ENCODE measurements around the gene CEMIP2. TPM values are rescaled to one million over a fixed set of nuclear protein-coding genes. Genes with fewer than 3 reads are reported as not detected.
A peak's percentile ranks its signal among the peaks of the same experiment; 100 is the strongest.

CEMIP2 gene
- polyA plus RNA-seq, 3 donors = 11.6 to 58.7 (median 21.4) TPM

GRCh38 chr9:71743217-71743705 is 25.1 kb downstream of the CEMIP2 start:
- Histone ChIP-seq H4K20me1 (ENCODE audit: insufficient read depth, low read length) (peaks cover 3% of the 10 kb centered on the region), H3K9me3 (replicated peaks in 1 of 2; ENCODE audit: control insufficient read depth in 1 of 2, insufficient read depth in 1 of 2, low read length in 2 of 2) (no peaks in the 10 kb centered on the region), H3K27ac (ENCODE audit: low read depth in 1 of 2, low read length in 2 of 2) (peak overlapping the region in 1 of 2 donors; percentile 75), H3K4me3 (replicated peaks in 1 of 3; ENCODE audit: low read depth in 2 of 3, low read length in 3 of 3) (peak overlapping the region in 1 of 3 experiments; percentile 42), H3K4me1 (ENCODE audit: control insufficient read depth in 1 of 2, insufficient read depth in 2 of 2, low read length in 2 of 2) (peaks cover 61 to 65% of the 10 kb centered on the region in 2 donors), H2AFZ (ENCODE audit: insufficient read depth, low read depth, low read length, poor library complexity, severe bottlenecking) (no peak overlapping the region), H3K9ac (ENCODE audit: insufficient read depth, low read length, poor library complexity, severe bottlenecking) (no peak overlapping the region), H3K79me2 (ENCODE audit: insufficient read depth, low read length) (peaks cover 9% of the 10 kb centered on the region), H3K27me3 (ENCODE audit: control insufficient read depth in 2 of 2, insufficient read depth in 2 of 2, low read length in 2 of 2) (no peaks in the 10 kb centered on the region), H3K36me3 (replicated peaks in 1 of 2; ENCODE audit: control insufficient read depth in 1 of 2, insufficient read depth in 2 of 2, low read length in 2 of 2) (peaks cover 13 to 29% of the 10 kb centered on the region in 2 donors), H3K4me2 (replicated peaks; ENCODE audit: extremely low read depth, low read length, poor library complexity, severe bottlenecking) (peak overlapping the region; percentile 57)
- Mint-ChIP-seq H3K4me1 (peaks cover 64% of the 10 kb centered on the region), H3K27ac (peak overlapping the region; percentile 50 to 90 (median 85)), H3K27me3 (ENCODE audit: low read depth in 3 of 3) (no peaks in the 10 kb centered on the region), H3K36me3 (peaks cover 38 to 46% of the 10 kb centered on the region in 2 donors), H3K4me3 (peak overlapping the region in 1 of 2 donors; percentile 62), H3K9me3 (peaks cover 0 to 3% (median 0%) of the 10 kb centered on the region in 7 donors)
- no peak for DNase-seq
- no peak for TF ChIP-seq CTCF (IDR thresholded peaks at IDR 0.05)
- intact Hi-C loops (cut with micrococcal nuclease) = loop anchor here in 1 of 2 donors (10.0 kb wide), 1 partner anchor 58 kb away; no protein-coding TSS in a partner anchor
- WGBS (ENCODE audit: insufficient coverage) = 97% methylated on average over 3 of the region's 5 CpGs

- peaks cover 56 to 60% of the 10 kb centered on the region in 2 donors for H3K4me1 ChIP-seq (ENCODE audit: control insufficient read depth in 1 of 2, insufficient read depth in 2 of 2, low read length in 2 of 2)
Observed at GRCh38 chr9:71742703-71743102, 25.6 kb downstream of the CEMIP2 start.

More at GRCh38 chr9:71742703-71743102, 25.6 kb downstream of the CEMIP2 start:
- H3K9me3 ChIP-seq (replicated peaks in 1 of 2; ENCODE audit: control insufficient read depth in 1 of 2, insufficient read depth in 1 of 2, low read length in 2 of 2) = no peaks in the 10 kb centered on the region
- 100% methylated on average over 1 of the region's 4 CpGs for WGBS (ENCODE audit: insufficient coverage)
- H3K27ac ChIP-seq (ENCODE audit: low read depth in 1 of 2, low read length in 2 of 2) = peak overlapping the region in 1 of 2 donors; percentile 75
- peaks cover 13 to 34% of the 10 kb centered on the region in 2 donors for H3K36me3 ChIP-seq (replicated peaks in 1 of 2; ENCODE audit: control insufficient read depth in 1 of 2, insufficient read depth in 2 of 2, low read length in 2 of 2)
- H3K79me2 ChIP-seq (ENCODE audit: insufficient read depth, low read length) = peaks cover 9% of the 10 kb centered on the region
- intact Hi-C loops (cut with micrococcal nuclease) = loop anchor here in 1 of 2 donors (10.0 kb wide), 1 partner anchor 58 kb away; no protein-coding TSS in a partner anchor
- H3K27me3 Mint-ChIP-seq (ENCODE audit: low read depth in 3 of 3) = no peaks in the 10 kb centered on the region
- peaks cover 0 to 3% (median 0%) of the 10 kb centered on the region in 7 donors for H3K9me3 Mint-ChIP-seq
- H3K27me3 ChIP-seq (ENCODE audit: control insufficient read depth in 2 of 2, insufficient read depth in 2 of 2, low read length in 2 of 2) = no peaks in the 10 kb centered on the region
- H3K36me3 Mint-ChIP-seq = peaks cover 37 to 50% of the 10 kb centered on the region in 2 donors
- H3K9ac ChIP-seq (ENCODE audit: insufficient read depth, low read length, poor library complexity, severe bottlenecking) = no peak overlapping the region
- TF ChIP-seq CTCF (IDR thresholded peaks at IDR 0.05) = no peak
- no peak for DNase-seq
- H3K4me2 ChIP-seq (replicated peaks; ENCODE audit: extremely low read depth, low read length, poor library complexity, severe bottlenecking) = no peak overlapping the region
- peaks cover 58% of the 10 kb centered on the region for H3K4me1 Mint-ChIP-seq
- H3K4me3 ChIP-seq (replicated peaks in 1 of 3; ENCODE audit: low read depth in 2 of 3, low read length in 3 of 3) = peak overlapping the region in 1 of 3 experiments; percentile 42
- peak overlapping the region in 2 of 7 donors; percentile 4 to 79 for H3K27ac Mint-ChIP-seq
- H4K20me1 ChIP-seq (ENCODE audit: insufficient read depth, low read length) = no peaks in the 10 kb centered on the region
- no peak overlapping the region for H2AFZ ChIP-seq (ENCODE audit: insufficient read depth, low read depth, low read length, poor library complexity, severe bottlenecking)
- peak overlapping the region in 1 of 2 donors; percentile 26 for H3K4me3 Mint-ChIP-seq
